ENCODE results near the gene ATG9B.

DNA sequence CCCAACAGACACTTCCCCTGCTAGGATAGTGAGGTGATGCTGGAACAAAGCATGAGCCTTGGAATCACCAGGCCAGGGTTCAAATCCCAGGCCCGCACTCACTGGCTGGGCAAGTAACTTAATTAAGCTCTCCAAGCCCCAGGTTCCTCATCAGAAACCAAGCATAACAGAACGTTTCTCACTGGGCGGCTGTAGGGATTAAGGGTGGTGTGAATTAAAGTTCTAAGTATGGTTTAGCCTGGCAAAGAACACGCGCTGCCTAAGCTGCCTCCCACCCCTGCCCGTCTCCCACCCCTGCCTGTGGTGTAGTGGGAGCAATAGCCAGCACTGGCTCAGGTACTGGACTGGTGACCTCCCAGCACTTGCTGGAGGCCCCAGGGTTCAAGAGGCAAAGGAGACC, 40.7 kb upstream of the ATG9B start:
- no peak for TF ChIP-seq SNAI2 (CRISPR knock-in tag; IDR thresholded peaks at IDR 0.05)
- no peak for TF ChIP-seq OSR1 (CRISPR knock-in tag; IDR thresholded peaks at IDR 0.05)
- TF ChIP-seq, protein P1, sequence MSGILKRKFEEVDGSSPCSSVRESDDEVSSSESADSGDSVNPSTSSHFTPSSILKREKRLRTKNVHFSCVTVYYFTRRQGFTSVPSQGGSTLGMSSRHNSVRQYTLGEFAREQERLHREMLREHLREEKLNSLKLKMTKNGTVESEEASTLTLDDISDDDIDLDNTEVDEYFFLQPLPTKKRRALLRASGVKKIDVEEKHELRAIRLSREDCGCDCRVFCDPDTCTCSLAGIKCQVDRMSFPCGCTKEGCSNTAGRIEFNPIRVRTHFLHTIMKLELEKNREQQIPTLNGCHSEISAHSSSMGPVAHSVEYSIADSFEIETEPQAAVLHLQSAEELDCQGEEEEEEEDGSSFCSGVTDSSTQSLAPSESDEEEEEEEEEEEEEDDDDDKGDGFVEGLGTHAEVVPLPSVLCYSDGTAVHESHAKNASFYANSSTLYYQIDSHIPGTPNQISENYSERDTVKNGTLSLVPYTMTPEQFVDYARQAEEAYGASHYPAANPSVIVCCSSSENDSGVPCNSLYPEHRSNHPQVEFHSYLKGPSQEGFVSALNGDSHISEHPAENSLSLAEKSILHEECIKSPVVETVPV (CRISPR knock-in tag; IDR thresholded peaks at IDR 0.05) = no peak

Data from SK-N-SH treated with all-trans-retinoic acid at 6 μM for 48 hours (cell line).